WTC11 (cell line): ENCODE measurements around the gene GPRIN2. TPM values are rescaled to one million over a fixed set of nuclear protein-coding genes. Genes with fewer than 3 reads are reported as not detected.

ENCODE experiments used
- ATAC-seq: fragments of 200-7000 bp; cut with Tn5 transposase; 2 replicates; pipeline ENCODE4 v1.10.0; 2021; ENCODE audit warnings: mild to moderate bottlenecking, moderate library complexity
- CTCF ChIA-PET: fragments of 300-600 bp; sonication (Branson Sonifier 250); formaldehyde crosslinking; loops from one replicate; lab custom pipeline; 2021; ENCODE audit warnings: antibody characterized with exemption; lab: Charles Lee
- POLR2A ChIA-PET: fragments of 350-600 bp; sonication (Branson Sonifier 250); formaldehyde crosslinking; loops from one replicate; lab custom pipeline; 2021; ENCODE audit warnings: antibody characterized with exemption; lab: Charles Lee
- DNase-seq: peaks from one replicate; pipeline ENCODE4 v3.0.0; 2021; ENCODE audit warnings: low spot score
- H3K27ac Mint-ChIP-seq: 2 replicates; pipeline ENCODE4 v1.8.0; 2021; ENCODE audit warnings: mixed read lengths
- H3K27me3 Mint-ChIP-seq: 2 replicates; pipeline ENCODE4 v1.8.0; 2021; ENCODE audit warnings: low read depth, mild to moderate bottlenecking, moderate library complexity, mixed read lengths
- H3K36me3 Mint-ChIP-seq: 2 replicates; pipeline ENCODE4 v1.8.0; 2021; ENCODE audit warnings: mixed read lengths
- H3K4me1 Mint-ChIP-seq: 2 replicates; pipeline ENCODE4 v1.8.0; 2022; ENCODE audit warnings: mixed read lengths
- H3K4me3 Mint-ChIP-seq: 2 replicates; pipeline ENCODE4 v1.8.0; 2021; ENCODE audit warnings: mild to moderate bottlenecking, moderate library complexity, mixed read lengths
- H3K9me3 Mint-ChIP-seq: 2 replicates; pipeline ENCODE4 v1.8.0; 2021; ENCODE audit warnings: mixed read lengths
- ARID4B ChIP-seq: sonication (generic); formaldehyde crosslinking; IDR thresholded peaks from 2 replicates; pipeline ENCODE4 v1.8.0; 2023; ENCODE audit warnings: missing genetic modification reagents, mild to moderate bottlenecking, borderline replicate concordance
- CBFB ChIP-seq: sonication (generic); formaldehyde crosslinking; IDR thresholded peaks from 2 replicates; pipeline ENCODE4 v1.8.1; 2022; ENCODE audit warnings: mild to moderate bottlenecking, low read depth, missing genetic modification reagents
- CREB1 ChIP-seq: sonication (generic); formaldehyde crosslinking; IDR thresholded peaks from 2 replicates; pipeline ENCODE4 v1.8.0; 2023; ENCODE audit warnings: mild to moderate bottlenecking, missing genetic modification reagents
- E2F5 ChIP-seq: sonication (generic); formaldehyde crosslinking; IDR thresholded peaks from 2 replicates; pipeline ENCODE4 v1.8.1; 2022; ENCODE audit warnings: mild to moderate bottlenecking, moderate library complexity, missing genetic modification reagents
- EMX1 ChIP-seq: fragments of 250-450 bp; sonication (Bioruptor Pico); IDR thresholded peaks from 2 replicates; pipeline ENCODE4 v1.8.0; 2021; ENCODE audit warnings: mild to moderate bottlenecking
- FOXP1 ChIP-seq: sonication (generic); formaldehyde crosslinking; IDR thresholded peaks from 2 replicates; pipeline ENCODE4 v1.8.0; 2022; ENCODE audit warnings: missing genetic modification reagents, mild to moderate bottlenecking, moderate library complexity, borderline replicate concordance
- GRHL2 ChIP-seq: fragments of 250-450 bp; sonication (Bioruptor Pico); IDR thresholded peaks from 2 replicates; pipeline ENCODE4 v1.8.0; 2022; ENCODE audit warnings: mild to moderate bottlenecking, moderate library complexity; ENCODE audit not compliant: insufficient replicate concordance, severe bottlenecking
- GTF2I ChIP-seq: fragments of 250-450 bp; sonication (Bioruptor Pico); conservative IDR thresholded peaks from 2 replicates; pipeline ENCODE4 v1.4.0; 2021; ENCODE audit warnings: mild to moderate bottlenecking
- MLX ChIP-seq: sonication (generic); formaldehyde crosslinking; IDR thresholded peaks from 2 replicates; pipeline ENCODE4 v1.8.1; 2023; ENCODE audit warnings: mild to moderate bottlenecking, missing genetic modification reagents, moderate library complexity
- MYBL2 ChIP-seq: sonication (generic); formaldehyde crosslinking; IDR thresholded peaks from 2 replicates; pipeline ENCODE4 v1.8.1; 2023; ENCODE audit warnings: mild to moderate bottlenecking, moderate library complexity, missing genetic modification reagents
- NFYB ChIP-seq: sonication (generic); formaldehyde crosslinking; conservative IDR thresholded peaks from 2 replicates; pipeline ENCODE4 v1.8.0; 2022; ENCODE audit warnings: low read depth, missing genetic modification reagents
- OVOL2 ChIP-seq: fragments of 250-450 bp; sonication (Bioruptor Pico); IDR thresholded peaks from 2 replicates; pipeline ENCODE4 v1.9.0; 2021; ENCODE audit warnings: mild to moderate bottlenecking, borderline replicate concordance
- PRDM15 ChIP-seq: sonication (generic); formaldehyde crosslinking; IDR thresholded peaks from 2 replicates; pipeline ENCODE4 v1.8.0; 2022; ENCODE audit warnings: missing genetic modification reagents
- SMAD4 ChIP-seq: sonication (generic); formaldehyde crosslinking; IDR thresholded peaks from 2 replicates; pipeline ENCODE4 v1.8.0; 2022; ENCODE audit warnings: mild to moderate bottlenecking, missing genetic modification reagents
- SP1 ChIP-seq: sonication (generic); formaldehyde crosslinking; conservative IDR thresholded peaks from 2 replicates; pipeline ENCODE4 v1.8.1; 2022; ENCODE audit warnings: missing genetic modification reagents
- ZBTB43 ChIP-seq: sonication (generic); formaldehyde crosslinking; IDR thresholded peaks from 2 replicates; pipeline ENCODE4 v1.8.1; 2023; ENCODE audit warnings: mild to moderate bottlenecking, missing genetic modification reagents
- ZNF138 ChIP-seq: sonication (generic); formaldehyde crosslinking; conservative IDR thresholded peaks from 2 replicates; pipeline ENCODE4 v1.8.1; 2022; ENCODE audit warnings: mild to moderate bottlenecking, moderate library complexity, missing genetic modification reagents
- ZNF219 ChIP-seq: sonication (generic); formaldehyde crosslinking; IDR thresholded peaks from 2 replicates; pipeline ENCODE4 v1.8.0; 2023; ENCODE audit warnings: missing genetic modification reagents, mild to moderate bottlenecking, borderline replicate concordance
- ZNF423 ChIP-seq: fragments of 250-450 bp; sonication (Bioruptor Pico); IDR thresholded peaks from 2 replicates; pipeline ENCODE4 v2.1.2; 2022; ENCODE audit warnings: mild to moderate bottlenecking, moderate library complexity
- ZNF532 ChIP-seq: fragments of 250-450 bp; sonication (Bioruptor Pico); IDR thresholded peaks from 2 replicates; pipeline ENCODE4 v1.9.0; 2021; ENCODE audit warnings: mild to moderate bottlenecking, borderline replicate concordance
- total RNA-seq: library from RNA; stranded (reverse); gene quantifications from 3 replicates; pipeline ENCODE4 v1.2.3, GENCODE V29; 2021

The GPRIN2 gene
- total RNA-seq, 1 experiment from 2014 or later: 17.5 TPM

- DNase-seq (no peak), ATAC-seq (no peak)
- Mint-ChIP-seq H3K4me1 (no peaks in the 10 kb centered on the region), H3K4me3 (no peak overlapping the region), H3K9me3 (no peaks in the 10 kb centered on the region), H3K27ac (no peak overlapping the region), H3K36me3 (no peaks in the 10 kb centered on the region), H3K27me3 (no peaks in the 10 kb centered on the region)
- ChIA-PET POLR2A (no interaction called here), CTCF (interaction anchor here (2.2 kb wide), 1 partner anchor 21 kb away, joined by 10 read pairs; no protein-coding TSS in a partner anchor)
- TF ChIP-seq ZNF423 (CRISPR knock-in tag) (no peak), FOXP1 (CRISPR knock-in tag) (no peak), SMAD4 (no peak), SP1 (CRISPR knock-in tag) (no peak), ARID4B (no peak), ZNF138 (no peak), CBFB (no peak), MYBL2 (no peak), MLX (no peak), EMX1 (CRISPR knock-in tag) (no peak), OVOL2 (no peak), GRHL2 (CRISPR knock-in tag) (no peak), GTF2I (CRISPR knock-in tag) (no peak), CREB1 (no peak), ZBTB43 (CRISPR knock-in tag) (no peak), ZNF219 (CRISPR knock-in tag) (no peak)
Measured at GRCh38 chr10:46523962-46524471, 32.4 kb downstream of the GPRIN2 start.

GRCh38 chr10:46523119-46523961, 33.1 kb downstream of the GPRIN2 start:
- Mint-ChIP-seq H3K27ac (no peak overlapping the region), H3K36me3 (no peaks in the 10 kb centered on the region), H3K27me3 (no peaks in the 10 kb centered on the region), H3K4me3 (no peak overlapping the region), H3K9me3 (no peaks in the 10 kb centered on the region), H3K4me1 (no peaks in the 10 kb centered on the region)
- ChIA-PET CTCF (interaction anchor here (2.2 kb wide), 1 partner anchor 22 kb away, joined by 10 read pairs; no protein-coding TSS in a partner anchor), POLR2A (no interaction called here)
- TF ChIP-seq PRDM15 (CRISPR knock-in tag): no peak
- no peak for TF ChIP-seq ZNF532
- no peak for TF ChIP-seq E2F5 (CRISPR knock-in tag)
- no peak for TF ChIP-seq NFYB (CRISPR knock-in tag)
- DNase-seq: peak; percentile 12
- ATAC-seq: peak; percentile 17; the same call in 1 of the 2 replicates
